HEK293T (cell line): ENCODE data around the gene ZBTB20.

ENCODE experiments used
- CTCF ChIA-PET: fragments of 350-600 bp; formaldehyde crosslinking; extraction: SDS; loops from one replicate; lab custom pipeline; 2021; ENCODE audit warnings: antibody characterized with exemption, inconsistent platforms; lab: Yijun Ruan, JAX
- POLR2A ChIA-PET: fragments of 350-600 bp; formaldehyde crosslinking; extraction: SDS; loops from one replicate; lab custom pipeline; 2020; ENCODE audit warnings: antibody characterized with exemption, inconsistent platforms; lab: Yijun Ruan, JAX
- DNase-seq: peaks from one replicate; pipeline ENCODE4 v3.0.0; 2012; ENCODE audit warnings: mixed read lengths; ENCODE audit errors: extremely low spot score
- ARNT ChIP-seq: fragments of 450-650 bp; IDR thresholded peaks from 2 replicates; pipeline ENCODE4 v1.6.1; 2017; ENCODE audit warnings: mild to moderate bottlenecking
- BHLHE40 ChIP-seq: fragments of 450-650 bp; IDR thresholded peaks from 2 replicates; pipeline ENCODE4 v1.6.1; 2016; ENCODE audit warnings: mild to moderate bottlenecking, moderate library complexity, borderline replicate concordance
- CTBP1 ChIP-seq: fragments of 450-650 bp; IDR thresholded peaks from 2 replicates; pipeline ENCODE4 v1.6.1; 2016; ENCODE audit warnings: borderline replicate concordance
- ELF4 ChIP-seq: fragments of 450-650 bp; IDR thresholded peaks from 2 replicates; pipeline ENCODE4 v1.6.1; 2017; ENCODE audit warnings: antibody characterized with exemption
- FOXA1 ChIP-seq: fragments of 450-650 bp; IDR thresholded peaks from 2 replicates; pipeline ENCODE4 v1.6.1; 2016; ENCODE audit warnings: mild to moderate bottlenecking
- FOXK2 ChIP-seq: fragments of 450-650 bp; IDR thresholded peaks from 2 replicates; pipeline ENCODE4 v1.6.1; 2016; ENCODE audit warnings: mild to moderate bottlenecking
- FOXM1 ChIP-seq: fragments of 450-650 bp; IDR thresholded peaks from 2 replicates; pipeline ENCODE4 v1.6.1; 2017; ENCODE audit warnings: mild to moderate bottlenecking, borderline replicate concordance
- HDGF ChIP-seq: fragments of 450-650 bp; IDR thresholded peaks from 2 replicates; pipeline ENCODE4 v1.6.1; 2017; ENCODE audit warnings: antibody characterized with exemption, borderline replicate concordance
- L3MBTL2 ChIP-seq: fragments of 450-650 bp; conservative IDR thresholded peaks from 2 replicates; pipeline ENCODE4 v1.6.1; 2016; ENCODE audit warnings: mild to moderate bottlenecking
- LEF1 ChIP-seq: fragments of 450-650 bp; IDR thresholded peaks from 2 replicates; pipeline ENCODE4 v1.6.1; 2017; ENCODE audit warnings: mild to moderate bottlenecking, borderline replicate concordance
- NFRKB ChIP-seq: fragments of 450-650 bp; IDR thresholded peaks from 2 replicates; pipeline ENCODE4 v1.6.1; 2016; ENCODE audit warnings: mild to moderate bottlenecking, moderate library complexity
- PKNOX1 ChIP-seq: fragments of 450-650 bp; IDR thresholded peaks from 2 replicates; pipeline ENCODE4 v1.6.1; 2016
- SP1 ChIP-seq: fragments of 450-650 bp; IDR thresholded peaks from 2 replicates; pipeline ENCODE4 v1.6.1; 2017
- SUZ12 ChIP-seq: fragments of 450-650 bp; IDR thresholded peaks from 2 replicates; pipeline ENCODE4 v1.6.1; 2016; ENCODE audit warnings: mild to moderate bottlenecking
- TARDBP ChIP-seq: fragments of 450-650 bp; IDR thresholded peaks from 2 replicates; pipeline ENCODE4 v1.6.1; 2016
- ZNF384 ChIP-seq: fragments of 450-650 bp; IDR thresholded peaks from 2 replicates; pipeline ENCODE4 v1.6.1; 2016

ZBTB20 gene

DNA sequence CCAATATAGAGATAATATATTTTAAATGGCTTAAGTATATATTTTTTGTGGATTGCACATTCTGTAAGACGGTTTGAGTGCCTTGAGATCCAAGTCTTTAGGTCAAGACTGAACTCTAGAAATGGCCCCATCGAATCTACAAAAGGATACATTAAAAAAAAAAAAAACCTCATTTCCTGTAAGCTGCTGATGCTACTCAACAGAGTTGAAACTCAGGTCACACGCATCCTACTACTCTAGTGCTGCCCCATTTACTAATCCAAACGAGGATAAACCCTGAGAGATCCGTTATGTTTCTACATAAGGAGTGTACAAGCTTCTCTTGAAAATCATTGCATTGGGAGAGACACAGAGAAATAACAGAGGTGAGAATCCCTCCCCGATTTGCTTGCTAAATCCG lies 666.0 kb downstream of the ZBTB20 start:
- TF ChIP-seq TARDBP, result no peak
- no peak for TF ChIP-seq ZNF384
- TF ChIP-seq BHLHE40, result no peak
- TF ChIP-seq ARNT, result no peak
- no peak for TF ChIP-seq NFRKB
- TF ChIP-seq SP1, result no peak
- no peak for TF ChIP-seq FOXM1
- no peak for TF ChIP-seq LEF1
- TF ChIP-seq SUZ12, result no peak
- TF ChIP-seq CTBP1, result no peak
- TF ChIP-seq PKNOX1, result no peak
- TF ChIP-seq L3MBTL2, result no peak
- TF ChIP-seq FOXK2, result no peak
- no peak for TF ChIP-seq ELF4
- no peak for TF ChIP-seq FOXA1
- no peak for TF ChIP-seq HDGF
- ChIA-PET CTCF (no interaction called here), POLR2A (no interaction called here)
- DNase-seq, result no peak

DNA sequence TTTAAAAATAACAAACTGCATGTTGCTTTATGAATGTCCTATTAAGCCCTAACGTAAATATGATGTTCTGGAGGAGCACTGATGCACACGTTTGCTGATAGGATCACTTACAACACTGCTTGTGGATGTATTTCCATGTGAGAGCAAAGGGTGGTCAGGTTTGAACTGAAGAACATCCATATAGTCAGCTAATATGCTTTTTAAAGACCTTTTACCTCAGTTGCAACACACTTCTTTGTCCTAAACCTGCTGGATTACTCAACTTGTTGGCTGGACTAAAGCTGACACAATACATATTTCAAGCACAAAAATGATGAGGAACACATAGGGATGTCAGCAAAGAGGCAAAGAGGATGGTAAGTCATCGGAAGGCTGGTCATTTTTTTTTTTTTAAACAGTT lies 666.6 kb downstream of the ZBTB20 start:
- no peak for DNase-seq
- ChIA-PET POLR2A (no interaction called here), CTCF (no interaction called here)
- TF ChIP-seq ARNT (no peak), FOXM1 (no peak), ZNF384 (no peak)

GRCh38 chr3:114478801-114479200 lies 668.3 kb downstream of the ZBTB20 start:
- no peak for DNase-seq
- CTCF ChIA-PET, result interaction anchor here (0.6 kb wide), 1 partner anchor 28 kb away, joined by 7 read pairs; no protein-coding TSS in a partner anchor
- TF ChIP-seq BHLHE40 (no peak), TARDBP (no peak), HDGF (no peak), FOXK2 (no peak), PKNOX1 (no peak), FOXM1 (no peak), SUZ12 (no peak), CTBP1 (no peak), ARNT (no peak), SP1 (no peak), ELF4 (no peak)
- POLR2A ChIA-PET, result no interaction called here

GRCh38 chr3:114476511-114476910 lies 670.6 kb downstream of the ZBTB20 start:
- no peak for TF ChIP-seq ARNT
- TF ChIP-seq ELF4, result no peak
- no peak for TF ChIP-seq SP1
- no peak for TF ChIP-seq L3MBTL2
- TF ChIP-seq ZNF384, result no peak
- TF ChIP-seq NFRKB, result no peak
- TF ChIP-seq CTBP1, result no peak
- no peak for TF ChIP-seq PKNOX1
- CTCF ChIA-PET, result no interaction called here
- POLR2A ChIA-PET, result no interaction called here
- DNase-seq, result no peak

DNA sequence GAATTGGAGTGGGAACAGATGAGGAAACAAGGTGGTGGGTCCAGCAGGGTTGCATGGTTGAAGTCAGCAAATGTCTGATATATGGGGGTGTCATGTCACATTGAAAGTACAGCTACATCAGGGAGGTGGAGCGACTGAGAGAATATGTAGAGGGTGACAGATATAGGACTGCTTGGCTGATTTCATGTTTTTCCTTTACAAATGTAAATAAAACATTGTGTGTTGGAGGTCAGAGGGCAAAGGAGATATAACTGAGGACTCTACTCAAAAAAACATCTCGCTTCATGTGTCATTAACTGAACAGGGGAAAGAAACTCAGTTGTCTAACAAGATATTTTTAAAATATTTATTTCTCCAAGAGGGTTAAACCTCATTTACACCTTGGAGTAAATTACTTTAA lies 675.6 kb downstream of the ZBTB20 start:
- POLR2A ChIA-PET, result no interaction called here

DNA sequence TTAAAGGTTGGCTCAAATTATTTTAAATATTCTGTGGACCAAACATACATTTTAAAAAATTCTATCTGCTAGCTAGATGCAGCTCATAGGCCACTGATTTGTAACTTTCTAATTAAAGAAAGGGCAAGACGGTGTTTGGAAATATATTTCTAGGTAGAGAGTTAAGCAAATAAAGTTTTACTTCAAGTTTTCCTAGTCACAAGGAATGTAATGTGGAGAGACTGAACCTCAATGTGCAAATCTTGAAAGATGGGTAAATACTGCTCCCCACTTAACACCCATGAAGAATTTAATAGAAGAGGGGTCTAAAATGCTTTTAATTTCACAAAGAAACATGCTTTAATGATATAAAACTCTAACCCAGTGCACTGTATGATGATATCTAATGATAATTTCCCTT lies 678.0 kb downstream of the ZBTB20 start:
- TF ChIP-seq NFRKB (no peak), CTBP1 (no peak), ARNT (no peak), BHLHE40 (no peak), SUZ12 (no peak), LEF1 (no peak), PKNOX1 (no peak), FOXA1 (no peak), FOXK2 (no peak), HDGF (no peak), L3MBTL2 (no peak), SP1 (no peak), TARDBP (no peak), ZNF384 (no peak), FOXM1 (no peak), ELF4 (no peak)
- no peak for DNase-seq
- ChIA-PET CTCF (no interaction called here), POLR2A (no interaction called here)

More for the DNA sequence above, 675.6 kb downstream of the ZBTB20 start:
- no peak for TF ChIP-seq ARNT
- no peak for TF ChIP-seq HDGF
- TF ChIP-seq LEF1, result no peak
- no peak for TF ChIP-seq SP1
- no peak for TF ChIP-seq ZNF384
- no peak for TF ChIP-seq FOXK2
- TF ChIP-seq NFRKB, result no peak
- TF ChIP-seq TARDBP, result no peak
- CTCF ChIA-PET, result no interaction called here
- DNase-seq, result no peak
